ENCODE data around the gene FAM209B.

The FAM209B gene

DNA sequence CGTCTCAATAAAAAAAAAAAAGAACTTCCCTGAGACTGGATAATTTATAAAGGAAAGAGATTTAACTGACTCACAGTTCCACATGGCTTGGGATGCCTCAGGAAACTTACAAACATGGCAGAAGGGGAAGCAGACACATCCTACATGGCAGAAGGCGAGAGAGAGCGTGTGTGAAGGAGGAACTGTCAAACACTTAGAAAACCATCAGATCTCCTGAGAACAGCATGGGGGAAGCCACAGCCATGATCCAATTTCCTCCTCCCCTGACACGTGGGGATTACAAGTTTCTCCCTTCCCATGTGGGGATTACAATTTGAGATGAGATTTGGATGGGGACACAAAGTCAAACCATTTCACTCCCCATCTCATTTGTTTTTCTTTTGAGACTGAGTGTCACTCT lies 49.5 kb downstream of the FAM209B start:
- in situ Hi-C loops (cut with MboI; ENCODE audit: low pct_unique_long_range_greater_than_20kb, low sequenced_read_pairs), result no loop called here
- peak; percentile 91 for DNase-seq

DNA sequence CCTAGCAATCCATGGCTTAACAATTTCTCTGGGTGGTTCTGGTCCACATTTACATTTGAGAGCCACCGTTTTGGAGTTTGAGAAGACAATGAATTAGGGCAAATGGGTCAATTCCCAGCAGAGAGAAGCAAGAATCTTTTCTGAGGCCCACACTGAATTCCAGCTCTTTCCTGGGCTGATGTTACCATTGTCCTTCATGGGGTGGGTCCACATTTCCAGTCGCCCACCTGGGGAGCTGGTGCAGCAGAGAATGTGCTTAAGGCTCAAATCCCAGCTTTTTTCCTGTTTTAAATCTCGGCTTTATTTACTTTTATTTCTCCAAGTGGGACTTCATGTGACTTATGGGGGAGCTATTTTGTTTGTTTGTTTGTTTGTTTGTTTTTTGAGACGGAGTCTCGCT lies 51.9 kb downstream of the FAM209B start:
- no peak for DNase-seq
- in situ Hi-C loops (cut with MboI; ENCODE audit: low pct_unique_long_range_greater_than_20kb, low sequenced_read_pairs), result no loop called here
